ENCODE measurements around the gene CDC25A. TPM values are rescaled to one million over a fixed set of nuclear protein-coding genes. Genes with fewer than 3 reads are reported as not detected.

CDC25A gene
- polyA plus RNA-seq, 2 of the 4 experiments (the other 2 are of a cell fraction): 6.4 to 9.8 TPM

DNA sequence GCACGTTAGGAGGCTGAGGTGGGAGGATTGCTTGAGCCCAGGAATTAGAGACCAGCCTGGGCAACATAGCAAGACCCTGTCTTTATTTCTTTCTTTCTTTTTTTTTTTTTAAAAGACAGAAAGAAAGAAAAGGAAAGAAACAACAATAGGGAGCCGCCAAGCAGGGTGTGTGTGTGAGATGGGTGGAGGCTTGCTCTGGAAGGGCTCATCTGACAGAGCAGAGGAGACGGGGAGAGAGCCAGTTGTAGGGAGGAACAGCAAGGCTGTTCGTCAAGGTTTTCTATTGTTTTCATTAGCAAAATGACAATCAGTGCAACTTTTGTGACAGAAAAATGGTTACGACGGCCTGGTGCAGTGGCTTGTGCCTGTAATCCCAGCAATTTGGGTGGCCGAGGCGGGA is 69.3 kb downstream of the CDC25A start:
- no peaks in the 10 kb centered on the region for H3K4me1 ChIP-seq
- DNase-seq (ENCODE audit: low read depth in 1 of 2, low spot score in 1 of 2) (no peak), FAIRE-seq (no peak), ATAC-seq (no peak)
- WGBS (ENCODE audit: missing lambda C conversion rate): 86% methylated on average over 8 of the region's 8 CpGs
- TF ChIP-seq, protein P1, sequence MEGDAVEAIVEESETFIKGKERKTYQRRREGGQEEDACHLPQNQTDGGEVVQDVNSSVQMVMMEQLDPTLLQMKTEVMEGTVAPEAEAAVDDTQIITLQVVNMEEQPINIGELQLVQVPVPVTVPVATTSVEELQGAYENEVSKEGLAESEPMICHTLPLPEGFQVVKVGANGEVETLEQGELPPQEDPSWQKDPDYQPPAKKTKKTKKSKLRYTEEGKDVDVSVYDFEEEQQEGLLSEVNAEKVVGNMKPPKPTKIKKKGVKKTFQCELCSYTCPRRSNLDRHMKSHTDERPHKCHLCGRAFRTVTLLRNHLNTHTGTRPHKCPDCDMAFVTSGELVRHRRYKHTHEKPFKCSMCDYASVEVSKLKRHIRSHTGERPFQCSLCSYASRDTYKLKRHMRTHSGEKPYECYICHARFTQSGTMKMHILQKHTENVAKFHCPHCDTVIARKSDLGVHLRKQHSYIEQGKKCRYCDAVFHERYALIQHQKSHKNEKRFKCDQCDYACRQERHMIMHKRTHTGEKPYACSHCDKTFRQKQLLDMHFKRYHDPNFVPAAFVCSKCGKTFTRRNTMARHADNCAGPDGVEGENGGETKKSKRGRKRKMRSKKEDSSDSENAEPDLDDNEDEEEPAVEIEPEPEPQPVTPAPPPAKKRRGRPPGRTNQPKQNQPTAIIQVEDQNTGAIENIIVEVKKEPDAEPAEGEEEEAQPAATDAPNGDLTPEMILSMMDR (IDR thresholded peaks at IDR 0.05): no peak
- TF ChIP-seq RNF2 (IDR thresholded peaks at IDR 0.05; ENCODE audit: borderline replicate concordance, low read depth): no peak
- TF ChIP-seq PHF8 (IDR thresholded peaks at IDR 0.05; ENCODE audit: borderline replicate concordance, low read depth): no peak
- TF ChIP-seq, protein P2, sequence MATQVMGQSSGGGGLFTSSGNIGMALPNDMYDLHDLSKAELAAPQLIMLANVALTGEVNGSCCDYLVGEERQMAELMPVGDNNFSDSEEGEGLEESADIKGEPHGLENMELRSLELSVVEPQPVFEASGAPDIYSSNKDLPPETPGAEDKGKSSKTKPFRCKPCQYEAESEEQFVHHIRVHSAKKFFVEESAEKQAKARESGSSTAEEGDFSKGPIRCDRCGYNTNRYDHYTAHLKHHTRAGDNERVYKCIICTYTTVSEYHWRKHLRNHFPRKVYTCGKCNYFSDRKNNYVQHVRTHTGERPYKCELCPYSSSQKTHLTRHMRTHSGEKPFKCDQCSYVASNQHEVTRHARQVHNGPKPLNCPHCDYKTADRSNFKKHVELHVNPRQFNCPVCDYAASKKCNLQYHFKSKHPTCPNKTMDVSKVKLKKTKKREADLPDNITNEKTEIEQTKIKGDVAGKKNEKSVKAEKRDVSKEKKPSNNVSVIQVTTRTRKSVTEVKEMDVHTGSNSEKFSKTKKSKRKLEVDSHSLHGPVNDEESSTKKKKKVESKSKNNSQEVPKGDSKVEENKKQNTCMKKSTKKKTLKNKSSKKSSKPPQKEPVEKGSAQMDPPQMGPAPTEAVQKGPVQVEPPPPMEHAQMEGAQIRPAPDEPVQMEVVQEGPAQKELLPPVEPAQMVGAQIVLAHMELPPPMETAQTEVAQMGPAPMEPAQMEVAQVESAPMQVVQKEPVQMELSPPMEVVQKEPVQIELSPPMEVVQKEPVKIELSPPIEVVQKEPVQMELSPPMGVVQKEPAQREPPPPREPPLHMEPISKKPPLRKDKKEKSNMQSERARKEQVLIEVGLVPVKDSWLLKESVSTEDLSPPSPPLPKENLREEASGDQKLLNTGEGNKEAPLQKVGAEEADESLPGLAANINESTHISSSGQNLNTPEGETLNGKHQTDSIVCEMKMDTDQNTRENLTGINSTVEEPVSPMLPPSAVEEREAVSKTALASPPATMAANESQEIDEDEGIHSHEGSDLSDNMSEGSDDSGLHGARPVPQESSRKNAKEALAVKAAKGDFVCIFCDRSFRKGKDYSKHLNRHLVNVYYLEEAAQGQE (IDR thresholded peaks at IDR 0.05): no peak
- TF ChIP-seq, protein P3, sequence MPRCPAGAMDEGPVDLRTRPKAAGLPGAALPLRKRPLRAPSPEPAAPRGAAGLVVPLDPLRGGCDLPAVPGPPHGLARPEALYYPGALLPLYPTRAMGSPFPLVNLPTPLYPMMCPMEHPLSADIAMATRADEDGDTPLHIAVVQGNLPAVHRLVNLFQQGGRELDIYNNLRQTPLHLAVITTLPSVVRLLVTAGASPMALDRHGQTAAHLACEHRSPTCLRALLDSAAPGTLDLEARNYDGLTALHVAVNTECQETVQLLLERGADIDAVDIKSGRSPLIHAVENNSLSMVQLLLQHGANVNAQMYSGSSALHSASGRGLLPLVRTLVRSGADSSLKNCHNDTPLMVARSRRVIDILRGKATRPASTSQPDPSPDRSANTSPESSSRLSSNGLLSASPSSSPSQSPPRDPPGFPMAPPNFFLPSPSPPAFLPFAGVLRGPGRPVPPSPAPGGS (IDR thresholded peaks at IDR 0.05): no peak
- TF ChIP-seq, protein P4, sequence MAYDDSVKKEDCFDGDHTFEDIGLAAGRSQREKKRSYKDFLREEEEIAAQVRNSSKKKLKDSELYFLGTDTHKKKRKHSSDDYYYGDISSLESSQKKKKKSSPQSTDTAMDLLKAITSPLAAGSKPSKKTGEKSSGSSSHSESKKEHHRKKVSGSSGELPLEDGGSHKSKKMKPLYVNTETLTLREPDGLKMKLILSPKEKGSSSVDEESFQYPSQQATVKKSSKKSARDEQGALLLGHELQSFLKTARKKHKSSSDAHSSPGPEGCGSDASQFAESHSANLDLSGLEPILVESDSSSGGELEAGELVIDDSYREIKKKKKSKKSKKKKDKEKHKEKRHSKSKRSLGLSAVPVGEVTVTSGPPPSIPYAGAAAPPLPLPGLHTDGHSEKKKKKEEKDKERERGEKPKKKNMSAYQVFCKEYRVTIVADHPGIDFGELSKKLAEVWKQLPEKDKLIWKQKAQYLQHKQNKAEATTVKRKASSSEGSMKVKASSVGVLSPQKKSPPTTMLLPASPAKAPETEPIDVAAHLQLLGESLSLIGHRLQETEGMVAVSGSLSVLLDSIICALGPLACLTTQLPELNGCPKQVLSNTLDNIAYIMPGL (CRISPR knock-in tag; IDR thresholded peaks at IDR 0.05; ENCODE audit: borderline replicate concordance): no peak
- no peak for TF ChIP-seq SMC3 (IDR thresholded peaks at IDR 0.05)
- no peak for TF ChIP-seq ZNF302 (CRISPR knock-in tag; IDR thresholded peaks at IDR 0.05)
- no peak for TF ChIP-seq FOSL2 (IDR thresholded peaks at IDR 0.05)
- no peak for TF ChIP-seq FOSL2 (CRISPR knock-in tag; IDR thresholded peaks at IDR 0.05)
- TF ChIP-seq, protein P5, sequence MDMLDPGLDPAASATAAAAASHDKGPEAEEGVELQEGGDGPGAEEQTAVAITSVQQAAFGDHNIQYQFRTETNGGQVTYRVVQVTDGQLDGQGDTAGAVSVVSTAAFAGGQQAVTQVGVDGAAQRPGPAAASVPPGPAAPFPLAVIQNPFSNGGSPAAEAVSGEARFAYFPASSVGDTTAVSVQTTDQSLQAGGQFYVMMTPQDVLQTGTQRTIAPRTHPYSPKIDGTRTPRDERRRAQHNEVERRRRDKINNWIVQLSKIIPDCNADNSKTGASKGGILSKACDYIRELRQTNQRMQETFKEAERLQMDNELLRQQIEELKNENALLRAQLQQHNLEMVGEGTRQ (IDR thresholded peaks at IDR 0.05): no peak
- no peaks in the 10 kb centered on the region for H3K9me3 ChIP-seq
- H3K4me3 ChIP-seq: no peak overlapping the region
- CTCF ChIA-PET: interaction anchor here (0.7 kb wide), 1 partner anchor 129 kb away, joined by 4 read pairs; no protein-coding TSS in a partner anchor
- POLR2A ChIA-PET: no interaction called here
- H3K4me2 ChIP-seq: no peak overlapping the region
- H3K27ac ChIP-seq: no peak overlapping the region

DNA sequence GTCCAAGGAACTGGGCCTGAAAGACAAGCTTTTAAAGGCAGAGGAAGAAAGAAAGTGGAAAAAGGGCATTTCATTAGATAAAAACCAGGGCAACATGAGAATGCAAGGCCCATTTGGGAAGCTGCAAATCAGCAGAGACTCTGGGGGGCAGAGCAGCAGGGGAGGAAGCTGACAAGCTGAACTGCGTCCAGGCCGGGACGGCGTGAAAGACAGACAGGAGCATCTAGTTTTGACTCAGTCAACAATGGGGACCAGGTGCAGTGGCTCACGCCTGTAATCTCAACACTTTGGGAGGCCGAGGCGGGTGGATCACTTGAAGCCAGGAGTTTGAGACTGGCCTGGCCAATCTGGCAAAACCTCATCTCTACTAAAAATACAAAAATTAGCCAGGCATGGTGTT is 69.9 kb downstream of the CDC25A start:
- Histone ChIP-seq H3K4me3 (no peak overlapping the region), H3K27ac (no peak overlapping the region), H3K4me2 (no peak overlapping the region), H3K4me1 (no peaks in the 10 kb centered on the region), H3K9me3 (no peaks in the 10 kb centered on the region)
- ChIA-PET CTCF (interaction anchor here (0.7 kb wide), 1 partner anchor 128 kb away, joined by 4 read pairs; no protein-coding TSS in a partner anchor), POLR2A (no interaction called here)
- ATAC-seq (no peak), FAIRE-seq (no peak), DNase-seq (ENCODE audit: low read depth in 1 of 2, low spot score in 1 of 2) (no peak)
- WGBS (ENCODE audit: missing lambda C conversion rate): 96% methylated on average over 7 of the region's 7 CpGs
- TF ChIP-seq POLR2A (IDR thresholded peaks at IDR 0.05; ENCODE audit: low read length) (no peak), ZNF302 (CRISPR knock-in tag; IDR thresholded peaks at IDR 0.05) (no peak), NPAS2 (CRISPR knock-in tag; IDR thresholded peaks at IDR 0.05; ENCODE audit: borderline replicate concordance) (no peak), RCOR1 (IDR thresholded peaks at IDR 0.05; ENCODE audit: low read depth, low read length) (no peak), KDM5A (IDR thresholded peaks at IDR 0.05) (no peak), JUN (IDR thresholded peaks at IDR 0.05) (no peak), ESRRA (IDR thresholded peaks at IDR 0.05; ENCODE audit: borderline replicate concordance, low read length) (no peak), TP53 (CRISPR knock-in tag; IDR thresholded peaks at IDR 0.05) (no peak), POLR2AphosphoS2 (conservative IDR thresholded peaks at IDR 0.05; ENCODE audit: low read length) (no peak)
- TF ChIP-seq, protein P6, sequence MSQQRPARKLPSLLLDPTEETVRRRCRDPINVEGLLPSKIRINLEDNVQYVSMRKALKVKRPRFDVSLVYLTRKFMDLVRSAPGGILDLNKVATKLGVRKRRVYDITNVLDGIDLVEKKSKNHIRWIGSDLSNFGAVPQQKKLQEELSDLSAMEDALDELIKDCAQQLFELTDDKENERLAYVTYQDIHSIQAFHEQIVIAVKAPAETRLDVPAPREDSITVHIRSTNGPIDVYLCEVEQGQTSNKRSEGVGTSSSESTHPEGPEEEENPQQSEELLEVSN (IDR thresholded peaks at IDR 0.05; ENCODE audit: borderline replicate concordance, low read depth): no peak
- TF ChIP-seq, protein P7, sequence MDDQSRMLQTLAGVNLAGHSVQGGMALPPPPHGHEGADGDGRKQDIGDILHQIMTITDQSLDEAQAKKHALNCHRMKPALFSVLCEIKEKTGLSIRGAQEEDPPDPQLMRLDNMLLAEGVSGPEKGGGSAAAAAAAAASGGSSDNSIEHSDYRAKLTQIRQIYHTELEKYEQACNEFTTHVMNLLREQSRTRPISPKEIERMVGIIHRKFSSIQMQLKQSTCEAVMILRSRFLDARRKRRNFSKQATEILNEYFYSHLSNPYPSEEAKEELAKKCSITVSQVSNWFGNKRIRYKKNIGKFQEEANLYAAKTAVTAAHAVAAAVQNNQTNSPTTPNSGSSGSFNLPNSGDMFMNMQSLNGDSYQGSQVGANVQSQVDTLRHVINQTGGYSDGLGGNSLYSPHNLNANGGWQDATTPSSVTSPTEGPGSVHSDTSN (IDR thresholded peaks at IDR 0.05): no peak
